B cell (primary cell): ENCODE data around the gene UBE2J1. TPM values are rescaled to one million over a fixed set of nuclear protein-coding genes. Genes with fewer than 3 reads are reported as not detected.
A peak's percentile ranks its signal among the peaks of the same experiment; 100 is the strongest.

Source experiments
- ATAC-seq: fragments of 200-7000 bp; cut with Tn5 transposase; one replicate; pipeline ENCODE4 v1.10.0; 2021; ENCODE audit warnings: low read depth, mild to moderate bottlenecking, moderate number of reproducible peaks, moderate library complexity
- CTCF ChIA-PET: fragments of 350-600 bp; sonication (Branson Sonifier 250); formaldehyde crosslinking; loops from one replicate; lab custom pipeline; 2021; ENCODE audit warnings: antibody characterized with exemption, inconsistent platforms; lab: Charles Lee
- POLR2A ChIA-PET: fragments of 350-600 bp; sonication (Branson Sonifier 250); formaldehyde crosslinking; loops from one replicate; lab custom pipeline; 2021; ENCODE audit warnings: antibody characterized with exemption; lab: Charles Lee
- DNase-seq: peaks from one replicate; pipeline ENCODE4 v3.0.0; 2013
- H2AFZ ChIP-seq: 2 replicates; pipeline ENCODE4 v1.6.1; 2012; ENCODE audit warnings: mild to moderate bottlenecking, low read depth, low read length; ENCODE audit not compliant: insufficient read depth, poor library complexity, severe bottlenecking
- H3K27ac ChIP-seq, 2 donors: 1 replicate in 1 of 2; 2 replicates in 1 of 2; pipeline ENCODE4 v1.5.1; 2012 to 2013; ENCODE audit warnings: low read length in 2 of 2, mild to moderate bottlenecking in 2 of 2, moderate library complexity in 1 of 2
- H3K27me3 ChIP-seq, 4 experiments: fragments of 200-600 bp in 1 of 4; sonication (generic) in 1 of 4; replicated peaks in 1 of 4; 1 replicate in 2 of 4; 2 replicates in 2 of 4; pipeline versions ENCODE4 v1.6.1 to v1.7.0; 2013 to 2016; ENCODE audit warnings: low read length in 3 of 4, mild to moderate bottlenecking in 2 of 4, mixed read lengths in 1 of 4, moderate library complexity in 1 of 4; ENCODE audit not compliant: insufficient read depth in 4 of 4, control insufficient read depth in 3 of 4; ENCODE audit errors: control extremely low read depth in 1 of 4
- H3K36me3 ChIP-seq, 2 experiments: replicated peaks in 1 of 2; 1 replicate in 1 of 2; 2 replicates in 1 of 2; pipeline versions ENCODE4 v1.6.1 to v1.7.1; 2013; ENCODE audit warnings: low read length in 1 of 2; ENCODE audit not compliant: insufficient read depth in 2 of 2, control insufficient read depth in 1 of 2; ENCODE audit errors: control extremely low read depth in 1 of 2, extremely low read depth in 1 of 2
- H3K4me1 ChIP-seq, 2 donors: fragments of 200-600 bp in 1 of 2; sonication (generic) in 1 of 2; 1 replicate in 1 of 2; 2 replicates in 1 of 2; pipeline versions ENCODE4 v1.5.1 to v1.6.1; 2013 to 2017; ENCODE audit warnings: low read length in 2 of 2; ENCODE audit not compliant: control insufficient read depth in 2 of 2, insufficient read depth in 2 of 2
- H3K4me2 ChIP-seq: replicated peaks from 2 replicates; pipeline ENCODE3; 2012; ENCODE audit warnings: mild to moderate bottlenecking, low read depth, low read length; ENCODE audit not compliant: poor library complexity, severe bottlenecking
- H3K4me3 ChIP-seq, 5 experiments: fragments of 200-600 bp in 1 of 5; sonication (generic) in 1 of 5; 1 replicate in 3 of 5; 2 replicates in 2 of 5; pipeline versions ENCODE4 v1.5.1 to v1.7.0; 2011 to 2016; ENCODE audit warnings: low read length in 4 of 5, mild to moderate bottlenecking in 4 of 5, low read depth in 2 of 5, control low read depth in 1 of 5, moderate library complexity in 1 of 5; ENCODE audit not compliant: insufficient read depth in 1 of 5; ENCODE audit errors: control extremely low read depth in 1 of 5, extremely low read depth in 1 of 5
- H3K79me2 ChIP-seq: fragments of 200-600 bp; sonication (generic); one replicate; pipeline ENCODE4 v1.6.0; 2016; ENCODE audit warnings: low read length; ENCODE audit not compliant: control insufficient read depth, insufficient read depth
- H3K9ac ChIP-seq: fragments of 200-600 bp; sonication (generic); 2 replicates; pipeline ENCODE4 v1.6.1; 2017; ENCODE audit warnings: mild to moderate bottlenecking, low read length, moderate library complexity
- H3K9me3 ChIP-seq, 3 donors: one replicate each; pipeline versions ENCODE4 v1.6.1 to v1.7.1; 2013; ENCODE audit warnings: low read length in 2 of 3; ENCODE audit not compliant: control insufficient read depth in 2 of 3, insufficient read depth in 1 of 3; ENCODE audit errors: control extremely low read depth in 1 of 3
- H4K20me1 ChIP-seq: 2 replicates; pipeline ENCODE4 v1.6.0; 2012; ENCODE audit warnings: mild to moderate bottlenecking, low read length; ENCODE audit not compliant: insufficient read depth, control insufficient read depth, poor library complexity, severe bottlenecking
- H3K27ac Mint-ChIP-seq: one replicate; pipeline ENCODE4 v1.8.0; 2021; ENCODE audit warnings: mixed read lengths
- H3K27me3 Mint-ChIP-seq: one replicate; pipeline ENCODE4 v1.8.0; 2021; ENCODE audit warnings: mixed read lengths
- H3K4me1 Mint-ChIP-seq: one replicate; pipeline ENCODE4 v1.8.0; 2021; ENCODE audit warnings: mixed read lengths
- H3K4me3 Mint-ChIP-seq: one replicate; pipeline ENCODE4 v1.8.0; 2021; ENCODE audit warnings: mixed read lengths
- H3K9me3 Mint-ChIP-seq: one replicate; pipeline ENCODE4 v1.8.0; 2022; ENCODE audit warnings: mixed read lengths; ENCODE audit not compliant: insufficient read depth
- EZH2 ChIP-seq: IDR thresholded peaks from 2 replicates; pipeline ENCODE4 v1.6.1; 2012; ENCODE audit warnings: borderline replicate concordance, low read depth, mild to moderate bottlenecking, moderate library complexity, low read length; ENCODE audit not compliant: insufficient read depth, poor library complexity, severe bottlenecking
- WGBS: methylation state at CpG from one replicate; pipeline ENCODE4 v1.1.5; 2013; ENCODE audit warnings: missing lambda C conversion rate; ENCODE audit not compliant: insufficient coverage; 5-methylcytosine and 5-hydroxymethylcytosine counted together
- intact Hi-C: fragments of 100-400 bp; cut with micrococcal nuclease; formaldehyde crosslinking; loops from one replicate; pipeline ENCODE4 v1.10.0; 2022
- polyA plus RNA-seq: library from polyadenylated mRNA; depleted of rRNA; stranded (reverse); fragments of >200 nt; gene quantifications from 2 replicates; pipeline ENCODE4 v1.2.3, GENCODE V29; 2012
- total RNA-seq, 2 donors: library from RNA; stranded (reverse); fragments of 120-200 nt in 1 of 2; gene quantifications; 1 replicate in 1 of 2; 2 replicates in 1 of 2; pipeline versions ENCODE4 v1.2.3 to v1.2.4, GENCODE V29; 2013 to 2022
- TF ChIP-seq, protein P1 (sequence below): fragments of 200-600 bp; IDR thresholded peaks from one replicate; pipeline ENCODE4 v1.8.0; 2022; ENCODE audit warnings: antibody characterized with exemption, mild to moderate bottlenecking

UBE2J1 gene
- total and polyA plus RNA-seq, 2 donors (not counting 1 experiment from before 2014, with no cell fraction given), result 31.1 to 55.6 TPM

DNA sequence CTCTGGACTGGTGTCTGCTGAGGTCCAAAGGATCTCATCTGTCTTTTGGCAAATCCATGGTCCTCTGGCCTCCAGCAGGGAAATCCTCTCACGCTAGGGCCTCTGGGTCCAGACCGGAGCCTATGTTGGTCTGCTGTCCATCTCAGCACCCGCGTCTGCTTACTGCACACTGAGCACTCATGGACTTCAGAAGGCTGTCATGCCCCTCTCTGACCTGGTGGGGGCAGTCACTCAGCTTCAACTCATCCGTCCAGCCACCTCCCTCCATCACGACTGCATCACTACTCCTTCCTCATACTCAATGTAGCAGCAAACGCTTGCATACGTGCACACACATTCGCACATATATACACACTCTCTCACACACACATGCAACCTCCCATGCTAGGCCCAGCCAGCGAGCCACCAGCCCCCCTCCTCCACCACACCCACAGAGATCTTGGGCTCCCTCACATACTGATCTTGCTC is 70.7 kb downstream of the UBE2J1 start:
- no peak overlapping the region for H3K4me2 ChIP-seq
- H4K20me1 ChIP-seq, result no peaks in the 10 kb centered on the region
- H3K4me1 ChIP-seq, result no peaks in the 10 kb centered on the region
- TF ChIP-seq, protein P1, sequence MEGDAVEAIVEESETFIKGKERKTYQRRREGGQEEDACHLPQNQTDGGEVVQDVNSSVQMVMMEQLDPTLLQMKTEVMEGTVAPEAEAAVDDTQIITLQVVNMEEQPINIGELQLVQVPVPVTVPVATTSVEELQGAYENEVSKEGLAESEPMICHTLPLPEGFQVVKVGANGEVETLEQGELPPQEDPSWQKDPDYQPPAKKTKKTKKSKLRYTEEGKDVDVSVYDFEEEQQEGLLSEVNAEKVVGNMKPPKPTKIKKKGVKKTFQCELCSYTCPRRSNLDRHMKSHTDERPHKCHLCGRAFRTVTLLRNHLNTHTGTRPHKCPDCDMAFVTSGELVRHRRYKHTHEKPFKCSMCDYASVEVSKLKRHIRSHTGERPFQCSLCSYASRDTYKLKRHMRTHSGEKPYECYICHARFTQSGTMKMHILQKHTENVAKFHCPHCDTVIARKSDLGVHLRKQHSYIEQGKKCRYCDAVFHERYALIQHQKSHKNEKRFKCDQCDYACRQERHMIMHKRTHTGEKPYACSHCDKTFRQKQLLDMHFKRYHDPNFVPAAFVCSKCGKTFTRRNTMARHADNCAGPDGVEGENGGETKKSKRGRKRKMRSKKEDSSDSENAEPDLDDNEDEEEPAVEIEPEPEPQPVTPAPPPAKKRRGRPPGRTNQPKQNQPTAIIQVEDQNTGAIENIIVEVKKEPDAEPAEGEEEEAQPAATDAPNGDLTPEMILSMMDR, result peak; percentile 65
- no peak for TF ChIP-seq EZH2
- Mint-ChIP-seq H3K4me1 (peaks cover 4% of the 10 kb centered on the region), H3K27ac (no peak overlapping the region), H3K4me3 (no peak overlapping the region), H3K27me3 (no peaks in the 10 kb centered on the region), H3K9me3 (no peaks in the 10 kb centered on the region)
- DNase-seq, result peak; percentile 58
- intact Hi-C loops, result no loop called here
- no peak overlapping the region for H3K4me3 ChIP-seq
- no peak overlapping the region for H3K27ac ChIP-seq
- H3K9me3 ChIP-seq, result peaks cover 0 to 3% (median 0%) of the 10 kb centered on the region in 3 donors
- no peaks in the 10 kb centered on the region for H3K36me3 ChIP-seq
- CTCF ChIA-PET, result interaction anchor here (1.4 kb wide), 2 partner anchors 11 to 17 kb away, joined by 3 read pairs; no protein-coding TSS in a partner anchor
- POLR2A ChIA-PET, result no interaction called here
- H3K9ac ChIP-seq, result no peak overlapping the region
- no peaks in the 10 kb centered on the region for H3K79me2 ChIP-seq
- H2AFZ ChIP-seq, result no peak overlapping the region
- WGBS, result 61% methylated on average over 10 of the region's 10 CpGs
- H3K27me3 ChIP-seq, result no peaks in the 10 kb centered on the region
- peak; percentile 76 for ATAC-seq

DNA sequence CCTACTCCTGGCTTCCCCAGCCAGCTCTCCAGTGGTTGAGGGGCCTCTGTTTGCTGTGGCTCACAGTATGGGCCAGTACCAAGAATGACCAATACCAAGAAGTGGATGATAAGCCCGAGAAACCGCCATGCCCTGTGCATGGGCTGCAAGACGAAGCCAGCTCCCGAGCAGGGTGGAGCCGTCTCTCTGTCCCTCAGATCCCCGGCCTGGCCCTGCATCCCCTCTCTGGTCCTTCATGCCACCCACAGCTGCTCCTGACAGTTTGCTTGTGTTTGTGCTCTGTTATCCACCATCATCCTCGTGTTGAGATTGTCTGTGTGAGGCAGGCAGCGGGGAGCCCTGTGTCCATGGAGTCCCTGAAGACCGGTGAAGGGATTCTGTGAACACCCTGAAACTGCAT is 73.6 kb downstream of the UBE2J1 start:
- 94% methylated on average over 9 of the region's 9 CpGs for WGBS
- no peaks in the 10 kb centered on the region for H3K79me2 ChIP-seq
- ATAC-seq, result no peak

More for the DNA sequence above, 73.6 kb downstream of the UBE2J1 start:
- no peaks in the 10 kb centered on the region for H3K36me3 ChIP-seq
- peaks cover 0 to 3% (median 0%) of the 10 kb centered on the region in 3 donors for H3K9me3 ChIP-seq
- DNase-seq, result no peak
- CTCF ChIA-PET, result interaction anchor here (0.5 kb wide), 1 partner anchor 251 kb away, joined by 3 read pairs; no protein-coding TSS in a partner anchor
- no peak overlapping the region for H3K4me2 ChIP-seq
- TF ChIP-seq EZH2, result no peak
- TF ChIP-seq, protein P1, result no peak
- POLR2A ChIA-PET, result no interaction called here
- no peaks in the 10 kb centered on the region for H4K20me1 ChIP-seq
- intact Hi-C loops, result no loop called here
- no peaks in the 10 kb centered on the region for H3K27me3 ChIP-seq
- H3K27me3 Mint-ChIP-seq, result no peaks in the 10 kb centered on the region
- H3K9ac ChIP-seq, result no peak overlapping the region
- H3K4me1 ChIP-seq, result no peaks in the 10 kb centered on the region
- H3K4me3 ChIP-seq, result no peak overlapping the region
- no peak overlapping the region for H3K27ac ChIP-seq
- H3K4me3 Mint-ChIP-seq, result no peak overlapping the region
- H3K27ac Mint-ChIP-seq, result no peak overlapping the region
- no peaks in the 10 kb centered on the region for H3K9me3 Mint-ChIP-seq
- H3K4me1 Mint-ChIP-seq, result peaks cover 4% of the 10 kb centered on the region
- H2AFZ ChIP-seq, result no peak overlapping the region
